AG09319 (cell line): Measurements from ENCODE around the gene CD177.

Experiments
- DNase-seq: peaks from one replicate; pipeline ENCODE4 v3.0.0-alpha.2; 2010; ENCODE audit warnings: low read depth; ENCODE audit errors: extremely low read depth
- CTCF ChIP-seq: IDR thresholded peaks from 2 replicates; pipeline ENCODE4 v1.5.1; 2011; ENCODE audit warnings: low read depth, mild to moderate bottlenecking, inconsistent platforms, low read length, moderate library complexity

CD177 gene

GRCh38 chr19:43406297-43406696 is 52.8 kb downstream of the CD177 start:
- no peak for DNase-seq

GRCh38 chr19:43407416-43408005 is 54.0 kb downstream of the CD177 start:
- no peak for TF ChIP-seq CTCF
- no peak for DNase-seq

More at GRCh38 chr19:43406297-43406696, 52.8 kb downstream of the CD177 start:
- no peak for TF ChIP-seq CTCF

- no peak for TF ChIP-seq CTCF
- DNase-seq: no peak
These were observed 54.6 kb downstream of the CD177 start for GRCh38 chr19:43408043-43408442.

GRCh38 chr19:43409415-43409814 is 55.9 kb downstream of the CD177 start:
- no peak for DNase-seq
- TF ChIP-seq CTCF: no peak

GRCh38 chr19:43412441-43412840 is 59.0 kb downstream of the CD177 start:
- DNase-seq: no peak
- TF ChIP-seq CTCF: no peak
